Adrenal gland (tissue), 12 donors: ENCODE results near the gene PDCD2. TPM values are rescaled to one million over a fixed set of nuclear protein-coding genes. Genes with fewer than 3 reads are reported as not detected.
A peak's percentile ranks its signal among the peaks of the same experiment; 100 is the strongest.

Experiments
- DNase-seq, 7 donors: peaks; one replicate each; pipeline ENCODE4 v3.0.0-alpha.2; 2019 to 2020
- H3K27ac ChIP-seq, 5 donors: fragments of 200-600 bp; sonication (generic) in 4 of 5; 1 replicate in 3 of 5; 2 replicates in 2 of 5; pipeline versions ENCODE4 v1.5.1 to v1.8.0; 2016 to 2020; ENCODE audit warnings: mild to moderate bottlenecking in 1 of 5
- H3K27me3 ChIP-seq: fragments of 200-600 bp; 2 replicates; pipeline ENCODE4 v1.8.0; 2021
- H3K36me3 ChIP-seq, 2 donors: fragments of 200-600 bp; replicated peaks in 1 of 2; 1 replicate in 1 of 2; 2 replicates in 1 of 2; pipeline versions ENCODE4 v1.5.1 to v1.8.0; 2018 to 2022
- H3K4me1 ChIP-seq, 2 donors: fragments of 200-600 bp; replicated peaks in 1 of 2; 1 replicate in 1 of 2; 2 replicates in 1 of 2; pipeline versions ENCODE4 v1.5.1 to v1.8.0; 2018 to 2021
- H3K4me3 ChIP-seq, 4 donors: fragments of 200-600 bp; sonication (generic) in 3 of 4; one replicate each; pipeline ENCODE4 v1.5.1; 2016 to 2018
- H3K9me3 ChIP-seq, 3 donors: fragments of 200-600 bp; sonication (generic) in 1 of 3; replicated peaks in 1 of 3; 1 replicate in 2 of 3; 2 replicates in 1 of 3; pipeline versions ENCODE4 v1.5.1 to v1.8.0; 2016 to 2021
- CTCF ChIP-seq, 6 experiments: fragments of 450-650 bp in 4 of 6; fragments of 200-600 bp in 2 of 6; sonication (generic) in 1 of 6; IDR thresholded peaks; 1 replicate in 5 of 6; 2 replicates in 1 of 6; pipeline versions ENCODE4 v1.5.1 to v1.8.0; 2016 to 2021; ENCODE audit warnings: antibody characterized with exemption in 6 of 6, mild to moderate bottlenecking in 2 of 6, moderate library complexity in 1 of 6
- POLR2A ChIP-seq, 2 donors: fragments of 450-650 bp; IDR thresholded peaks; one replicate each; pipeline ENCODE4 v1.6.1; 2017; ENCODE audit warnings: antibody characterized with exemption in 2 of 2, mild to moderate bottlenecking in 2 of 2, moderate library complexity in 1 of 2
- WGBS, 4 donors: extraction: QIAGEN DNeasy Blood & Tissue Kit in 2 of 4; methylation state at CpG; one replicate each; pipeline versions ENCODE4 v1.1.5 to v1.1.7; 2013 to 2017; 5-methylcytosine and 5-hydroxymethylcytosine counted together
- intact Hi-C, 2 donors: fragments of 100-400 bp; cut with DNase I; formaldehyde crosslinking; loops; one replicate each; pipeline versions ENCODE4 v1.14.1 to v1.15.0; 2022 to 2023
- polyA plus RNA-seq, 3 donors: library from polyadenylated mRNA; stranded (reverse); fragments of 200-250 nt in 2 of 3; fragments of 350-450 nt in 1 of 3; fragmentation: Illumina TruSeq in 1 of 3; extraction: RNeasy Lipid Tissue Mini Kit (QIAGEN cat#74804) in 1 of 3; gene quantifications; one replicate each; pipeline ENCODE4 v1.2.3, GENCODE V29; 2013 to 2014
- total RNA-seq, 9 donors: library from RNA; depleted of rRNA in 4 of 9; stranded (reverse); fragments of >200 nt in 4 of 9; fragments of 120-200 nt in 1 of 9; fragmentation: NEBNext Ultra II Directional in 1 of 9; extraction: Animal tissue kit (Norgen Biotek cat#: 25700) in 1 of 9; gene quantifications; one replicate each; pipeline versions ENCODE4 v1.1.0 to v1.2.4, GENCODE V29; 2013 to 2023
- donor health status: healthy with polysubstance abuse.
- donor health status: Bipolar disorder and iron deficiency.
- donor health status: DM: yes; HTN: yes; CAD: no.
- donor health status: DM: no; HTN: no; CAD: no.
- donor health status: DM: no; HTN: no; CAD: no.
- donor health status: DM: yes; HTN: yes; CAD: no.

Gene PDCD2
- total and polyA plus RNA-seq, 12 donors = 42.8 to 119 (median 56.6) TPM

- Histone ChIP-seq H3K4me1 (peaks cover 0 to 28% of the 10 kb centered on the region in 2 donors), H3K36me3 (peaks cover 0 to 78% of the 10 kb centered on the region in 2 donors), H3K4me3 (no peak overlapping the region), H3K9me3 (no peaks in the 10 kb centered on the region), H3K27ac (no peak overlapping the region), H3K27me3 (no peaks in the 10 kb centered on the region)
- TF ChIP-seq CTCF (IDR thresholded peaks at IDR 0.05) = no peak
- TF ChIP-seq POLR2A (IDR thresholded peaks at IDR 0.05) = no peak
- DNase-seq = no peak
- intact Hi-C loops = no loop called here
- 16 to 36% (median 35%) methylated on average over 2 of the region's 2 CpGs for WGBS, 4 donors
These were observed 39.0 kb downstream of the PDCD2 start for GRCh38 chr6:170545405-170545804.

DNA sequence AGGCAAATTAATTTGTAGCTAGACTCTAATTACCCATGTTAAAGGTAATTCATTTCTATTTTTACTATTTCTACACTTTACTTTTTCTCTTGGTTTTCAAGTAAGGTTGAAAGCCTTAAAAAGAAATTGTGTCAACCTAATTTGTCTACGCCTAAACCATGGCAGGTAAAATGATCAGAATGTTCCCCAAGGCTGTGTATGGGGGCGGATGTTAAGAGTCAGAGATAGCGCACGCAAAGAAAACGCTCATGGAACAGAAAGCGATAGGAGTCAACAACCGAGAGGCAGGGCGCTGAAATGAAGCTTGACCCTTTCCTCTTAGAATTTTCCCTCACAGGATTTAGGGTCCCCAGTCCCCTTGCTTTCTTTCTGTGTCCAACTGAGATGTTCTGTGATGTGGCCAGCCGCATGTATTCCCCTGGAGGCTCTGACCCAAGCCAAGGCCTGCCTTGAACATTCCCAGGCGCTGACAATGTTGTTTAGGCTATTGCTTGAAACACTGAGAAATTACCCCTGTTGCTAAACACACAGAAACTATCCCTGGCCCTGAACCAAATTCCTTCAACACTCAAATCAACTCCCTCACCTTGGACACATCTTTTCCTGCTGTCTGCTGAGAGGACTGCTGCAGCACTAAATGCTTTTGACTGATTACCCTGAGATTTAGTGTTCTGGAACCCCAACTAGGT, 42.3 kb downstream of the PDCD2 start:
- H3K4me3 ChIP-seq = no peak overlapping the region
- no peak overlapping the region for H3K27ac ChIP-seq
- WGBS, 4 donors = 86 to 95% (median 88%) methylated on average over 10 of the region's 10 CpGs
- no peaks in the 10 kb centered on the region for H3K9me3 ChIP-seq
- peaks cover 0 to 92% of the 10 kb centered on the region in 2 donors for H3K36me3 ChIP-seq
- no peak for TF ChIP-seq CTCF (IDR thresholded peaks at IDR 0.05)
- no peak for TF ChIP-seq POLR2A (IDR thresholded peaks at IDR 0.05)
- intact Hi-C loops = no loop called here
- DNase-seq = peak in 1 of 7 donors; percentile 8
- H3K4me1 ChIP-seq = peaks cover 0 to 11% of the 10 kb centered on the region in 2 donors
- no peaks in the 10 kb centered on the region for H3K27me3 ChIP-seq

DNA sequence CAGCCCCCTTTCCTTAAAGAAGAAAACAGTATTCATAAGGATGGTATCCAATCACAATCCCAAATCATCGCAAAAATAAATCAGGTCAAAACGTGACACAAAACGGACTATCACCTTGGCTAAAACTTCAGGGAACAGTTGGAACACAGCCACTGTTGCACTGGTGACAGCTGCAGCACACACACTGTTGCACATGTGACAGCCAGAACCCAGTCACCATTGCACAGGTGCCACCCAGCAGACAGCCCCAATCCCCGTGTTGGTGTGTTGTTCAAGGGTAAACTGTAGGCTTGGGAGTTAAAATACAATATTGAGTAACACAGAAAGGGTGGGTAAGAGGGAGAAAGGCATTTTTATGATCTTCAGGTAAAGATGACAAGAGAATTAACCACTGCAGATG, 47.1 kb downstream of the PDCD2 start:
- 74 to 82% (median 78%) methylated on average over 4 of the region's 4 CpGs for WGBS, 4 donors
- DNase-seq = no peak
- H3K36me3 ChIP-seq = peaks cover 0 to 92% of the 10 kb centered on the region in 2 donors
- H3K4me3 ChIP-seq = no peak overlapping the region
- intact Hi-C loops = loop anchor here in 1 of 2 donors (10.0 kb wide), 1 partner anchor 703 kb away; no protein-coding TSS in a partner anchor
- no peaks in the 10 kb centered on the region for H3K9me3 ChIP-seq
- peaks cover 0 to 11% of the 10 kb centered on the region in 2 donors for H3K4me1 ChIP-seq
- no peaks in the 10 kb centered on the region for H3K27me3 ChIP-seq
- TF ChIP-seq CTCF (IDR thresholded peaks at IDR 0.05) (no peak), POLR2A (IDR thresholded peaks at IDR 0.05) (no peak)
- no peak overlapping the region for H3K27ac ChIP-seq

- intact Hi-C loops = loop anchor here in 1 of 2 donors (10.0 kb wide), 1 partner anchor 702 kb away; no protein-coding TSS in a partner anchor
- 82 to 92% (median 89%) methylated on average over 5 of the region's 5 CpGs for WGBS, 4 donors
- no peak for TF ChIP-seq POLR2A (IDR thresholded peaks at IDR 0.05)
- no peak for TF ChIP-seq CTCF (IDR thresholded peaks at IDR 0.05)
These were observed 47.8 kb downstream of the PDCD2 start for GRCh38 chr6:170536671-170537070.

More at GRCh38 chr6:170536671-170537070, 47.8 kb downstream of the PDCD2 start:
- DNase-seq = no peak
- no peaks in the 10 kb centered on the region for H3K27me3 ChIP-seq
- peaks cover 0 to 85% of the 10 kb centered on the region in 2 donors for H3K36me3 ChIP-seq
- H3K4me1 ChIP-seq = peaks cover 0 to 7% of the 10 kb centered on the region in 2 donors
- no peak overlapping the region for H3K27ac ChIP-seq
- no peak overlapping the region for H3K4me3 ChIP-seq
- H3K9me3 ChIP-seq = no peaks in the 10 kb centered on the region
